AG10803 (cell line): ENCODE results near the gene EVI5.
A peak's percentile ranks its signal among the peaks of the same experiment; 100 is the strongest.

ENCODE experiments used
- DNase-seq: peaks from one replicate; pipeline ENCODE4 v3.0.0; 2010; ENCODE audit warnings: low read depth
- H3K4me3 ChIP-seq: 2 replicates; pipeline ENCODE4 v1.5.1; 2011; ENCODE audit warnings: mild to moderate bottlenecking, low read length, control low read depth
- TF ChIP-seq, protein P1 (sequence below): conservative IDR thresholded peaks from 2 replicates; pipeline ENCODE4 v1.5.1; 2011; ENCODE audit warnings: mild to moderate bottlenecking, low read length, control low read depth, inconsistent platforms

EVI5 gene

DNA sequence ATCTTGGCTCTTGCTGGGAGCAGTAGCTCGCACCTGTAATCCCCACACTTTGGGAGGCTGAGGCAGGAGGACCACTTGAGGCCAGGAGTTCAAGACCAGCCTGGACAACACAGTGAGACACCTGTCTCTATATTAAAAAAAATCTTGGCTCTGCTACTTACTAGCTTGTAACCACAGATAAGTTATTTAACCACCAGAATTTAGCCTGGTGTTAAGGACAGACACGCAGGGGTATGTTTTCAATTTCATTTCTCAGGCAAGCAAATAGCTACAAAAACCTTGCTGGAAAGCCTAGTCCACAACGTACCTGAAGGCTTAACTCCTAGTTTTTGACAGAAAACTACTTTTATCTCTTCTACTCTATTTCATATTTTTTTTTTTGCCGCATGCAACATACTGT, 273.4 kb downstream of the EVI5 start:
- TF ChIP-seq, protein P1, sequence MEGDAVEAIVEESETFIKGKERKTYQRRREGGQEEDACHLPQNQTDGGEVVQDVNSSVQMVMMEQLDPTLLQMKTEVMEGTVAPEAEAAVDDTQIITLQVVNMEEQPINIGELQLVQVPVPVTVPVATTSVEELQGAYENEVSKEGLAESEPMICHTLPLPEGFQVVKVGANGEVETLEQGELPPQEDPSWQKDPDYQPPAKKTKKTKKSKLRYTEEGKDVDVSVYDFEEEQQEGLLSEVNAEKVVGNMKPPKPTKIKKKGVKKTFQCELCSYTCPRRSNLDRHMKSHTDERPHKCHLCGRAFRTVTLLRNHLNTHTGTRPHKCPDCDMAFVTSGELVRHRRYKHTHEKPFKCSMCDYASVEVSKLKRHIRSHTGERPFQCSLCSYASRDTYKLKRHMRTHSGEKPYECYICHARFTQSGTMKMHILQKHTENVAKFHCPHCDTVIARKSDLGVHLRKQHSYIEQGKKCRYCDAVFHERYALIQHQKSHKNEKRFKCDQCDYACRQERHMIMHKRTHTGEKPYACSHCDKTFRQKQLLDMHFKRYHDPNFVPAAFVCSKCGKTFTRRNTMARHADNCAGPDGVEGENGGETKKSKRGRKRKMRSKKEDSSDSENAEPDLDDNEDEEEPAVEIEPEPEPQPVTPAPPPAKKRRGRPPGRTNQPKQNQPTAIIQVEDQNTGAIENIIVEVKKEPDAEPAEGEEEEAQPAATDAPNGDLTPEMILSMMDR, result no peak
- no peak overlapping the region for H3K4me3 ChIP-seq
- no peak for DNase-seq

- TF ChIP-seq, protein P1, result no peak
- no peak for DNase-seq
Observed at GRCh38 chr1:92509619-92510018, 275.3 kb downstream of the EVI5 start.

DNA sequence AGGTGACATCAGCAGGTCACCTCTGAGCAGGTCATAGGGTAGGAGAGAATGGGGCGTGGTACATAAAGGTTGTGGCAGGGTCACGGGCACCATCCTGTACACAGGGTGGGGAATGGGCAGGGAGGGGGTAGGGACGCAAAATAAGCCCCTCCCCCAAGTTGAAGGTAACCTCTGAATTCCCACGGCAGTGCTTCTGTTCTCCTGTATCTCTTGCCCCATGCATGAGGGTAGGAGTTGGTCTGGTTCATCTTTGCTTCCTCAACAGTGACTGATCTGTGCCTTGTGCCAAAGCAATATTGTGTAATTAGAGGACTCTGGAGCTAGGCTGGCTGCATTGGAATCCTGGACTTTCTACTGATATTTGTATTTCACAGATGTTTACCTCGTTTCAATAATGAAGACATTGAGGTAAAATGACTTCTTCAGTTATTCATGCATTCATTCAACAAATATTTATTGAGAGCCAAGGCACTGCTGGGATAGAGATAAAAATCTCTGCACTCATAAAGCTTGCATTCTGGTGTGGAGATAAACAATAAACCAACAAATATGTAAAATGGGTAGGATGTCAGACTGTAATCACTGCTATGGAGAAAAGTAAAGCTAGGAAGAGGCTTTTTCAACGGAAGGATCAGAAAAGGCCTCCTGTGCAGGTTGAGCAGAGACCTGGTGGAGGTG, 279.8 kb downstream of the EVI5 start:
- H3K4me3 ChIP-seq, result no peak overlapping the region
- no peak for DNase-seq
- TF ChIP-seq, protein P1, result no peak

More at GRCh38 chr1:92509619-92510018, 275.3 kb downstream of the EVI5 start:
- no peak overlapping the region for H3K4me3 ChIP-seq

DNA sequence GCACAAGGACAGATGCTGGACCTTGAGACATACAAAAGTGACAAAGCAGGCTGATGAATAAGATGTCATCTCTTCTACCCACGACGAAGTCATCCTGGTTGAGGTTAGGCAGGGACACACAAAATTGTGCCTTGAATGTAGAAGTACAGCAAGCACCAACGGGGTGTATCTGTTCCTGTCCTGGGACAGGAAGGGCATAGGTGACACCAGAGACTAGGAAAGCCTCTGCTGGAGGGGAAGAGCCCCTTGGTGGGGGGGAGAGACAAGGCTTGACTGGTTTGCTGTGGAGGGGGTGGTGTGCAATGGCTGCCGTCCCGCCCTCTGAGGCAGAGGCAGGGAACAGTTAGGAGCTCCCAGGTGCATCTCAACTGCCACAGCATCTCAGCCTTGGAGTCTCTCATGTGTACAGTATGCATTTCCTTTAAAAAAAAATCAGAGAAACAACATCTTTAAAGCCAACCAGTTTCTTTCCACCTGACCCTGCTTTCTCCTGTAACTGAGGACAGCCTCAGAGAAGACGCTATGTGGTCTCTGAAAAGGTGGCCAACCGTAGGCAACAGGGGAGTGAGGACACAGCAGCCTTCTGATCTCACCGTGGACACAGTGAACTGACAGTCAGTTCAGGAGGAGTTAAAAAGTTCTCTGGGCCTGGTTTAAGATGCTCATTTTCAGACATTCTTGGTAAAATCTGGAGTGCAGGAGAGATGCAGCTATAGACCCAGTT, 280.5 kb downstream of the EVI5 start:
- H3K4me3 ChIP-seq, result no peak overlapping the region
- DNase-seq, result no peak
- TF ChIP-seq, protein P1, result no peak

GRCh38 chr1:92503926-92504285, 281.0 kb downstream of the EVI5 start:
- H3K4me3 ChIP-seq, result no peak overlapping the region
- TF ChIP-seq, protein P1, result no peak
- DNase-seq, result no peak

GRCh38 chr1:92503043-92503925, 281.6 kb downstream of the EVI5 start:
- TF ChIP-seq, protein P1, result no peak
- peak; percentile 17 for DNase-seq
- no peak overlapping the region for H3K4me3 ChIP-seq
